Keratinocyte (primary cell): ENCODE results near the gene PEX16. TPM values are rescaled to one million over a fixed set of nuclear protein-coding genes. Genes with fewer than 3 reads are reported as not detected.
A peak's percentile ranks its signal among the peaks of the same experiment; 100 is the strongest.

Experiments used
- DNase-seq: peaks from one replicate; pipeline ENCODE4 v3.0.0-alpha.2; 2011; ENCODE audit warnings: low read depth, missing footprints, low spot score
- FAIRE-seq: peaks from 2 replicates; lab custom pipeline; 2011; peaks lifted over from hg19 to GRCh38; lab: Jason Lieb, UNC
- H2AFZ ChIP-seq: 2 replicates; pipeline ENCODE4 v1.6.0; 2012; ENCODE audit warnings: low read length, control low read depth, inconsistent platforms; ENCODE audit not compliant: control insufficient read depth
- H3K27ac ChIP-seq: 2 replicates; pipeline ENCODE4 v1.5.1; 2011; ENCODE audit warnings: low read length; ENCODE audit not compliant: control insufficient read depth, insufficient read depth
- H3K27me3 ChIP-seq: 3 replicates; pipeline ENCODE4 v1.6.0; 2011; ENCODE audit warnings: low read length; ENCODE audit not compliant: control insufficient read depth, insufficient read depth; ENCODE audit errors: extremely low read depth
- H3K36me3 ChIP-seq, 2 experiments: 2 replicates in 1 of 2; 3 replicates in 1 of 2; pipeline ENCODE4 v1.5.1; 2011; ENCODE audit warnings: low read length in 2 of 2, mild to moderate bottlenecking in 1 of 2; ENCODE audit not compliant: control insufficient read depth in 2 of 2, insufficient read depth in 2 of 2; ENCODE audit errors: extremely low read depth in 1 of 2
- H3K4me1 ChIP-seq: 3 replicates; pipeline ENCODE4 v1.5.1; 2011; ENCODE audit warnings: low read length; ENCODE audit not compliant: control insufficient read depth, insufficient read depth; ENCODE audit errors: extremely low read depth
- H3K4me2 ChIP-seq: 3 replicates; pipeline ENCODE4 v1.6.0; 2011; ENCODE audit warnings: low read depth, low read length; ENCODE audit not compliant: control insufficient read depth, insufficient read depth; ENCODE audit errors: extremely low read depth
- H3K4me3 ChIP-seq, 3 experiments: fragments of 200-600 bp in 1 of 3; sonication (generic) in 1 of 3; 2 replicates in 2 of 3; 3 replicates in 1 of 3; pipeline ENCODE4 v1.5.1; 2011 to 2016; ENCODE audit warnings: low read length in 3 of 3, mild to moderate bottlenecking in 3 of 3, control low read depth in 2 of 3, inconsistent platforms in 1 of 3, low read depth in 1 of 3, mixed read lengths in 1 of 3, mixed run types in 1 of 3, moderate library complexity in 1 of 3; ENCODE audit not compliant: control insufficient read depth in 2 of 3, insufficient read depth in 2 of 3; ENCODE audit errors: extremely low read depth in 1 of 3
- H3K79me2 ChIP-seq: 2 replicates; pipeline ENCODE4 v1.6.0; 2012; ENCODE audit warnings: low read length; ENCODE audit not compliant: control insufficient read depth, insufficient read depth
- H3K9ac ChIP-seq: 3 replicates; pipeline ENCODE4 v1.6.0; 2011; ENCODE audit warnings: low read length; ENCODE audit not compliant: control insufficient read depth, insufficient read depth; ENCODE audit errors: extremely low read depth
- H3K9me1 ChIP-seq: 3 replicates; pipeline ENCODE4 v1.6.0; 2011; ENCODE audit warnings: low read length; ENCODE audit not compliant: control insufficient read depth, insufficient read depth; ENCODE audit errors: extremely low read depth
- H3K9me3 ChIP-seq: 2 replicates; pipeline ENCODE4 v1.5.1; 2012; ENCODE audit warnings: low read depth, low read length; ENCODE audit not compliant: control insufficient read depth
- H4K20me1 ChIP-seq: 3 replicates; pipeline ENCODE4 v1.6.0; 2011; ENCODE audit warnings: low read length; ENCODE audit not compliant: control insufficient read depth, insufficient read depth; ENCODE audit errors: extremely low read depth
- CTCF ChIP-seq, 3 experiments: IDR thresholded peaks in 1 of 3; conservative IDR thresholded peaks in 1 of 3; optimal IDR thresholded peaks in 1 of 3; 2 replicates in 2 of 3; 3 replicates in 1 of 3; pipeline versions ENCODE3 to v1.5.1; 2011; ENCODE audit warnings: low read length in 3 of 3, mild to moderate bottlenecking in 3 of 3, moderate library complexity in 2 of 3, control low read depth in 1 of 3, inconsistent platforms in 1 of 3; ENCODE audit not compliant: insufficient read depth in 2 of 3; ENCODE audit errors: extremely low read depth in 1 of 3
- EZH2 ChIP-seq: IDR thresholded peaks from one replicate; pipeline ENCODE4 v1.6.1; 2012; ENCODE audit warnings: inconsistent platforms, mild to moderate bottlenecking, low read length, moderate library complexity
- dilution Hi-C: fragments of 300-500 bp; cut with MboI; formaldehyde crosslinking; loops from one replicate; pipeline ENCODE4 v1.7.0; 2020; ENCODE audit warnings: low sequenced_read_pairs; ENCODE audit not compliant: extremely low pct_ligation_motif_present
- polyA plus RNA-seq, 5 experiments: library from polyadenylated mRNA; depleted of rRNA in 3 of 5; stranded (reverse) in 3 of 5; stranded (forward) in 1 of 5; unstranded in 1 of 5; fragments of >200 nt; gene quantifications; 1 replicate in 1 of 5; 2 replicates in 3 of 5; 3 replicates in 1 of 5; pipeline versions ENCODE4 v1.2.1 to v1.2.3, GENCODE V29; 2011 to 2012; ENCODE audit warnings: missing spikeins in 2 of 5, low read depth in 1 of 5, low replicate concordance in 1 of 5

Gene PEX16
- polyA plus RNA-seq, 1 donor (not counting 4 experiments of a cell fraction or from before 2014, with no cell fraction given) = 16.7 TPM

GRCh38 chr11:45930031-45930794 is 12.5 kb upstream of the PEX16 start:
- Histone ChIP-seq H3K9ac (peak overlapping the region; percentile 36), H3K27ac (peak overlapping the region; percentile 78), H4K20me1 (no peaks in the 10 kb centered on the region), H3K4me2 (peak overlapping the region; percentile 53), H3K79me2 (no peaks in the 10 kb centered on the region), H3K27me3 (no peaks in the 10 kb centered on the region), H3K9me1 (peaks cover 2% of the 10 kb centered on the region), H3K9me3 (no peaks in the 10 kb centered on the region), H2AFZ (no peak overlapping the region), H3K4me3 (peak overlapping the region in 2 of 3 experiments; percentile 7 to 9), H3K4me1 (peaks cover 73% of the 10 kb centered on the region), H3K36me3 (peaks cover 3 to 11% of the 10 kb centered on the region in 2 experiments)
- DNase-seq (no peak), FAIRE-seq (no peak)
- TF ChIP-seq CTCF (optimal IDR thresholded peaks at IDR 0.05 in 1 of 3, IDR thresholded peaks at IDR 0.05 in 1 of 3, conservative IDR thresholded peaks at IDR 0.05 in 1 of 3; ENCODE audit: extremely low read depth in 1 of 3, insufficient read depth in 2 of 3, low read length in 3 of 3) (no peak), EZH2 (no peak)
- dilution Hi-C loops = no loop called here

- Histone ChIP-seq H3K9me3 (no peaks in the 10 kb centered on the region), H2AFZ (no peak overlapping the region), H3K27ac (no peak overlapping the region), H3K79me2 (no peaks in the 10 kb centered on the region), H3K36me3 (peaks cover 0 to 11% of the 10 kb centered on the region in 2 experiments), H3K9ac (no peak overlapping the region), H3K9me1 (peaks cover 2% of the 10 kb centered on the region), H3K4me3 (no peak overlapping the region), H3K4me1 (peaks cover 68% of the 10 kb centered on the region), H3K27me3 (no peaks in the 10 kb centered on the region), H4K20me1 (no peaks in the 10 kb centered on the region), H3K4me2 (peak overlapping the region; percentile 53)
- dilution Hi-C loops = no loop called here
- TF ChIP-seq EZH2 = no peak
- TF ChIP-seq CTCF (optimal IDR thresholded peaks at IDR 0.05 in 1 of 3, IDR thresholded peaks at IDR 0.05 in 1 of 3, conservative IDR thresholded peaks at IDR 0.05 in 1 of 3; ENCODE audit: extremely low read depth in 1 of 3, insufficient read depth in 2 of 3, low read length in 3 of 3) = no peak
- DNase-seq = no peak
- no peak for FAIRE-seq
These were observed 11.9 kb upstream of the PEX16 start for GRCh38 chr11:45929486-45930030.
